Suppressor macrophage (primary cell): ENCODE measurements around the gene AMBRA1.
A peak's percentile ranks its signal among the peaks of the same experiment; 100 is the strongest.

Source experiments
- DNase-seq, 4 experiments: peaks; one replicate each; pipeline ENCODE4 v3.0.0-alpha.2; 2020 to 2022

AMBRA1 gene

DNA sequence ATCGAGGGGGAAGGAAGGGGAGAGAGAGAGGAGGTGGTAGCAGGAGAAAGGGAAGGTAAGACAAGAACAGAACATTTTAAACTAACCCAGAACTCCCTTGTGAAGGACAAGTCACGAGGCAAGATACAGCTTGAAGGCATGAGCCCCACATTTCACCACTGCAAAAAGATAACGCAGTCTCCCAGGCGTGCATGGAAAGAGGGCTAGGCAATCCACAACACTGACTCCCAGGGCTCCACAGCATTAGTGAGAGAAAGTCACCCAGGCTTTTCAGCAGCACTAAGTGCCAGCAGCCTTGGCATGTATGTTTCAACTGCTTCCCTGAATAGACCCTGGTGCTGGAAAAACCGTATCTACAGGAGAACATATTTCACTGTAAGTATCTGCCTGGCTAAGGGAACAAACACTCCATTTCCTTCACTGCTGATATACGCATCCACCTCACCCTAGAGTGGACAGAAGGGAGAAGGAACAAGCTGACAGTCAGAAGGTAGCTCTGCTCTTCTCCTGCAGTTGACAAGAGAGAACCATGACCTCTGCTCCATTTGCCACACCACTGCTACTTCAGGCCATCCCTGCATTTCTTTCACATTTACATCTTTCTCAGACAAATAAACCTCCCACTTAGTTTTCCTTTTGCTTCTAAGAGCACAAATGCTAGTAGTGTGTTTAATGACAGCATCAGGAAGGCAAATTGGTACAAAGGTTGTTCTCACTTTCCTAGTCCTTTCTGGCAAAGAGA is 87.9 kb downstream of the AMBRA1 start:
- DNase-seq = peak in 1 of 4 experiments; percentile 9

DNA sequence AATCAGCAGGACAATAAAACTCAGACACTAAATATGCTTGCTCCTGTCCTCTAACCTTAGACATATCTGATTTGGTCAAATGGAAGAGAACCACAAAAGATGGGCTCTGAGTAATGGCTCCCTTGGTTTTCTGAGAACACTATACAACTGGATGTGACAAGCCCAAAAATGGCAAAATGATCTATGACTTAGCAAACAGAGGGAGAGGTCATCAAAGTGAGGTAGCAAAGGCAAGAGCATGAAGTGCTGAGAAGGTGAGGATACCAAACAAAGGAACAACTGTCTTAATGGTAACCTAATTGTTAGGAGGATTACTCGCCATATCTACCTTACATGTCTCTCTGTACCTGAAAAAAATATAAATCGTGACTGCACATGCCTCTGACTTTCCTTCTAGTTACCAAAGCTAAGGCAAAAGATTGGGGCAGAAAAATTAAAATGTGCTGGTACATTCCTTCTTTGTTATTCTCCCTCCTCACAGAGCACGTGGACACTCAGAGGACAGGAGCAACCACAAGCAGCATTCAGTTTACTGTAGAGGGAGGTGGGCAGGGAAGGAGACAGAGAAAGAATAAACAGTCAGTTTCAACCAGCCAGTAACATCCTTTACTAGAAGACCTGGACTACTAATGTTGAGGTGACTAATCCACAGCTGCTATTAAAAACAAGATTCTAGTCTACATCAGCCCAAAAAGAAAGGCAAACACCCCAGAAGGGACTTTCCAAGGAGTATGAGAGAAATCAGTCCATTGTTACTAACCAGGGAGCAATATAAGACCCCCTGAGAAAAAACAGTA is 88.8 kb downstream of the AMBRA1 start:
- no peak for DNase-seq

GRCh38 chr11:46499821-46500220 is 94.0 kb downstream of the AMBRA1 start:
- DNase-seq = no peak

DNA sequence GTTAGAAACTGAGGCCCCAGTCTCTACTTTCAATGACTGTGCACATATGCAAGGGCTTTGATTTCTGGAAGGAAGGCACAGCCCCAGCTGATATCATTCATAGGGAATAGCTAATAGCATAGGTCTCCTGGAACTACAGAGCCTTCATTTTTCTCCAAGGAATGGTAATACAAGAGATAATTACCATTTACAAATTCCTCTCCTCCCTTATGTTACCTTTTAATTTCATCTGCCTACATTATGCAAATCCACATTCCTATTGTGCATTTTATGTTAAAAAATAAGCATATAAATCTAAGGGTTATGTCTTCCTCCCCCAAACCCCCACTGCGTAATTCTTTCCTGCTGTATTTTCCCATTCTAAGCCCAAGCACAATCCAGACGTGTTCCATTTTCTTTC is 94.9 kb downstream of the AMBRA1 start:
- no peak for DNase-seq

DNA sequence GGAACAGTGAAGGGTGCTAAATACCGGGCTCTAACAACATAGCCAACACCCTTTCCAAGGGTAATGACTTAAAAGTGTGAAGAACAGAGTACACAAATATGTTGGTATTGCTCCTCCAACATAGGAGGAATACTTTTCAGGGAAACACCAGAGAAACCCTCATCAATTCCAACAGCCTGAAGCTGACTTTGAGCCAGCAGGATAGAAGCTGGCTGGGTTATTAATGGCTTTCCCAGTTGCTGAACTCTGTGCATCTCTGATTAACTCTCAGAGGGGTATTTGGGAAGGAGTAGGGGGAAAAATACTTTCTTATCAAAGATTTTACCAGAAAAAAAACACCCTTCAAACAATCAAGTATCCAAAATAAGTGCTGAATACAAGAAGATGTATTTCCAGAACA is 95.6 kb downstream of the AMBRA1 start:
- DNase-seq = no peak

DNA sequence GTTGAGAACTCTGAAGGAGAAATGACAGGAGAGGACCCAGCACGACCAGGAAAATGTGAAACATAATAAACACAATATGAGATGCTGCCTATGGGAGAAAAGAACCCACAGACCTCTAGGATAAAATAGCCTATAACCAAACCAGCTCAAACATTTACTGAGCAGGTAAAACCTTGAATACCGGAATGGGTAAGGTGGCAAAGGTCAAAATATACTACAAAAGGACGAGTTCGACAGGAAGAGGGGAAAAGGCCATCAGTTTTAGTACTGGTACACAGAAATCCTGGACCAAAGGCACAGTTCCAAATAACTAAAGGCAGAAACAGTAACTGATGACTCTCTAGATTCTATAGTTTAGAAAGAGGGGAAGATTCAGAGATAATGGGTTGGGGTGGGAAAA is 96.3 kb downstream of the AMBRA1 start:
- no peak for DNase-seq

GRCh38 chr11:46493791-46494190 is 100.0 kb downstream of the AMBRA1 start:
- DNase-seq = no peak

DNA sequence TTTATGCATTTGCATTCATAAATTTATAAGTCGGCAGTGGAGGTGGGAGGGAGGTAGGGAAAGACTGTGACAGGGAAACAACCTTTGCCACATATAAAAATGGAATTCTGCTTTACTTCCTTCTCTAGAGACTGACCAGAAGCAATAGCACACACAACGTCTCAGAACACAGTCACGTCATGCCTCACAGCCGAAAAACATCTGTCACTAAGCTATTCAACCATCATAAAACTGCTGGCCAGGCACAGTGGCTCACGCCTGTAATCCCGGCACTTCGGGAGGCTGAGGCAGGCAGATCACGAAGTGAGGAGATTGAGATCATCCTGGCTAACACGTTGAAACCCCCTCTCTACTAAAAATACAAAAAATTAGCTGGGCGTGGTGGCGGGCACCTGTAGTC is 101.3 kb downstream of the AMBRA1 start:
- DNase-seq = no peak

DNA sequence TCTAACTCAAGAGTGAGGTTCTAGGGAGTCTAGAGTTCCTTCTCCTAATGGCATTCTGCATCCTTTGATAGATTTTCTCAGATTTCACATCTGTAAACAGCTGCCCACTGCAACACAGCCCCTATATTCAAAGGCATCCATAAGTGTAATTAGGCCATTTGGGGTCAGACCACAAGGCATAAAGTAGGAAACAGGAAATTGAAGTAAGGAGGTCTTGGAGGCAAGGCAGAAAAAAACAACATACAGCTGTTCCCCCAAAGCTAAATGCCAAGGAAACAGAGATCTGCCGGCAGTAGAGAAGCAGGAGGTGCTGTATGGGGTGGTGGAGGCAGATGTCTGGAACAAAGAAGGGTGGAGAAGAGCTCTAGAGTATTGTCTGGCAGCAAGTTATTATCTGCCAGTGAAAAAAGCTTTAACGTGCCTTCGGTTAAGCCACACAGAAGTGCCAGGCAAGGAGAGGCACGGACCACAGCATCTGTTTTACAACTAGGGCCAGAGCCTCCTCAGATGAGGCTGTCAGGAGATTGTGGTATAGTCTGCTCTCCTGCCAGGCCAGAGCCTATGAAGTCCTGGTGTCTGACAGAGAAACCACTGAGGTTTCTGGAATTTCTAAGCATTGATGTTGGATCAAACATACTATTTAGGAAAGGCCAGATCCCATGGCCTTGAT is 102.0 kb downstream of the AMBRA1 start:
- DNase-seq = no peak

DNA sequence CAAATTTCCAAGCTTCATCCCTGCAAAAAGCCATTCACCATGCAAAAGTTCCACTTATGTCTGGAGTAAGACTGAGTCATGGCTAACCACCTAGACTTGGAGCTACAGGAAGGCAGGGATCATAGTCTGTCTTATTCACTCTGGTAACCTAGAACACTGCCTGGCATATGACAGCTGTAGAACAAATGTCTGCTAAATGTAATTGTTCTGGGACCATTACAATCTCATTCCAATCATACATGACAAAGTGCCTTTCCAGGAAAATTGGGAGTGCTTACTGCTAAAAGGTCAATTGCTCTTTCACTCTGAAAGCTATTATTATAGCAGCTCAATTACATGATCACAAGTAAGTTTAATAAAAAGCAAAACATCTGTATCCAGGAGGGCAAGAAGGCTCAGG is 103.2 kb downstream of the AMBRA1 start:
- no peak for DNase-seq

DNA sequence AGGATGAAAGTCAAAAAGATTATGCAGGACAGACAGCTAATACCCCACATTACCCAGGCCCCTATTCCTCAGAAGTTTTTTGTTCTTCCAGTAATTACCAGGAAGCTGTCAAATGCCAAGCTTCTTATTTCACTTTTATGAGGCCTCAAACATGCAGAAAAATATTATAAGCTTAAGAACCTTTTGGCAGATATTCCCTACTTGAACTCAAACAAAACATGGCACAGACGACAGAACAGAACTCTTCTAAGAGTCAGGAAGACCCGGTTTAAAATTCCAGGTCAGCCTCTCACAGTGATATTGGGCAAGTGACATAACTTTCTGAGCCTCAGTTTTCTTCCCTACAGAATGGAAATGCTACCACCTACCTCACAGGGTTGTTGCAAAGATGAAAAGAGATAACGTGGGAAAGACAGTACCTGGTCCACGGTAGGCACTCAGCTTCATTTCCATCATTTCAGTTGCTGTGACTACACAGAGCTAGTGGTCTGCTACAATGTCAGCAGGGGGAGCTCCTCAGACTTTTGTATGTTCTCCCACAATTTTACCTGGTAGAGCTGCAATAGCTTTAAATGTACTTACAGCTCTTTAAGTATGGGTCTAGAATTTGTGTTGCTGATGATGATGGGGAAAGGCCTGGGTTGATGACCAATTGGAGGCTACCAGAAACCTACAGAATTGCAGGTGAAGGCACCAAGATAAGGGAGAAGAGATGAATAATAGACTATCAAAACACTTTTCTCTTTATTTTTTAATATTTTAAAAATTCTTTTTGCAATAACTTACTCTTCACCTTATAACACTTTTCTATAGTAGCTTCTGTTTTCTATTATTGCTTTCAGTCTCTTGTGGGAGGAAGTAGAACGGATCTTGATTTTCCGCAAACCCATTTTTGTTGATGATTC is 103.9 kb downstream of the AMBRA1 start:
- peak; percentile 30 to 66 (median 46) for DNase-seq

- no peak for DNase-seq
Measured at GRCh38 chr11:46485856-46486443, 107.9 kb downstream of the AMBRA1 start.

GRCh38 chr11:46484101-46484500 is 109.7 kb downstream of the AMBRA1 start:
- DNase-seq = no peak

DNA sequence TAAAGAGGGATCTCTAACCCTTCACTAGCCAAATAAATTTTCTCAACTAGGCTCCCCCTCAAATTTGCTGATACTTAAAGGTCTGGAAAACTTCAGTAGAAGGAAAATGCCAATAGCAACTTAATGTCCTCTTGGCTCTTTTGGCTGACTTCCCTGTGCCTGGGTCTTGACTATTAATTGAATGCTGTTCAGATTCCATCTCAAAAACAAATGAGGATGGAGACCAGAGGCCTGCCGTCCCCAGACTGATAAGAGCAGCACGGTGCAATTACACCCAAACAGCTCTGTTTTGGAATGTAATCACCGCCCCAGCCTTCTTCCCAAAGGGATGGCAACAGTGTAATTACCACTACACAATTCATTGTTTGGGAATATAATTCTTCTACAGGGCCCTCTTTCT is 112.9 kb downstream of the AMBRA1 start:
- no peak for DNase-seq

DNA sequence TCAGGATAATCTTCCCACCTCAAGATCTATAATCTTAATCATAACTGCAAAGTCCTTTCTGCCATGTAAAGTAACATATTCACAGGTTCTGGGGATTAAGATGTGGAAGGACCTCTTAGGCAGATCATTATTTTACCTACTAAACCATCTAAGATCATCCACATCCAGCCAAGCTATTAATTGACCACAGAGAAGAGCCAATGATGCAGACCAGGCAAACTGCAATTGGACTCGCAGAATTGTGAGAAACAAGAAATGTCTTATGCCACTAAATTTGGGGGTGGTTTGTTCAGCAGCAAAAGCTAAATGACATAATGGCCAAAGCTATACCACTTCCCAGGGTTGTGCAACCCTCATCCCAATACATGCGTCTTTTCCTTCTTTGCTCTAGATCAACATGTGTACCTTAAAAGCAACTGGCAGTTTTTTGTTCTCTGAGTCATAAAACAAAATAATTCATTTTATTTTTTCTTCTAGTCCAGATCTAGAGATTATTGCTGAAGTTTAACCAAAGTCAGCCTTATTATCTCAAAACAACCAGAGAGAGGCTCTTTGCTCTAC is 113.6 kb downstream of the AMBRA1 start:
- DNase-seq = no peak

- no peak for DNase-seq
Measured at GRCh38 chr11:46479601-46480000, 114.2 kb downstream of the AMBRA1 start.

DNA sequence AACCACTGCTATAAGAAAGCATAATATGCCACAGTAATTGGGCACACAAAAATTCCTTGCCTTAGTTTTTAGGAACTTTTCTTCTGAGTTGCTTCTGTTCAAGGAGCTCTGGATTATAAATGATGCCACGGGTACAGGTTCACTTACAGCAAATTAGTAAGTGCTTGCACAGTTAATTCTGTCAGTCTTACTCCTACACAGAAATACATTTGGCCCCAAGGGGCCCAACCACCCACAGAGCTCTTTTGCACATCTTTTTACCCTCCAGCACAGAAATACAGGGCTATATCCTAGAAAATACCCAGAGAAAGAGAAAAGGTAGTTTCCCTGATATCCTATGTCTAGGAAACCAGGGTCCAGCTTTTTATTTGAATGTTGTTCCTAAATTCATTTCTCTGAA is 115.6 kb downstream of the AMBRA1 start:
- DNase-seq = no peak

DNA sequence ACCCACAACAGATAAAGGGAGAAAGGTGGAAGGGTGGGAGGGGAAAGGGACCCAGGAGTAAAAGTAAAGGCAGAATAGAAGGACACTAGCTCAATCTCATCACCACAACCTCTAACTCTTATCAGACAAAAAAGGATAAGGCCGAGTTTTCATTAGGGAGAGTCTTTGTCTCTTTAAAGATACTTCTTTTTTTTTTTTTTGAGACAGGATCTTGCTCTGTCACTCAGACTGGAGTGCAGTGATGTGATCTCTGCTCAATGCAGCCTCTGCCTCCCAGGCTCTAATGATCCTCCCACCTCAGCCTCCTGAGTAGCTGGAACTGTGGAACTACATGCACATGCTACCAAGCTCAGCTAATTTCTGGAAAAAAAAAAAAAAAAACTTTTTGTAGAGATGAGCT is 116.7 kb downstream of the AMBRA1 start:
- DNase-seq = no peak

DNA sequence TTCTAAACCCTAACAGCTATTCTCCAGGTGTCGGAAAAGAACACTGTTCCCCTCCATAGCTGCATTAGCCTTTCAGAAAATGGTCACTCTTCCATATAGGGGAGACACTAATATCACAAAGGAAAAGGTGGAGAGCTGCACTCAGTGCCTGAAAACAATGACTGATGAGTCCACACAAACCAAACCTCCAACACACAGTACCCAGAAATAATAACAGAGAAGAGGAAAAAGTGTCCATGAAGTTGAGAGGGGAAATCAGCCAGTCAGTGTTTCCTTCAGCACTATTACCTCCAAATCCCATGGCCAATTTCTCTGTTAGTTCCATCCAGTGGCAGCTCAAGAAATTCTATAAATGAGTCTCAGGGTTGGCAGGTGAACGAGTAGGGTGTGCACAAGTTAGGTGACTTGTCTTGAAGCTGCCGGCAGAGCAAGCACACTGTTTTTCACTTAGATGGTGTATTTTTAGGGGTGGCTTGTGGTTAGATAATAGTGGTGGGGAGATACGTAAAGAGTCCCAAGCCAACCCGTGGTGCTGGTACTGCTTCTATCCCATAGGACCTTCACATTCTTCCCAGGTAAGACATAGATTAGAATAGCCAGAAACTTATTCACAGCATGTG is 117.8 kb downstream of the AMBRA1 start:
- DNase-seq = no peak

- no peak for DNase-seq
Measured at GRCh38 chr11:46475051-46475925, 118.5 kb downstream of the AMBRA1 start.
